Mammary epithelial cell (primary cell): Measurements from ENCODE around the gene PKHD1.

ENCODE experiments used
- EZH2 ChIP-seq: IDR thresholded peaks from 2 replicates; pipeline ENCODE4 v1.6.1; 2012; ENCODE audit warnings: low read length, inconsistent platforms, borderline replicate concordance
- TF ChIP-seq, protein P1 (sequence below), 2 donors: IDR thresholded peaks in 1 of 2; conservative IDR thresholded peaks in 1 of 2; 2 replicates each; pipeline ENCODE4 v1.5.1; 2011 to 2012; ENCODE audit warnings: inconsistent platforms in 2 of 2, low read length in 2 of 2, mild to moderate bottlenecking in 2 of 2, control low read depth in 1 of 2, low read depth in 1 of 2; ENCODE audit not compliant: insufficient read depth in 1 of 2; ENCODE audit errors: extremely low read depth in 1 of 2

DNA sequence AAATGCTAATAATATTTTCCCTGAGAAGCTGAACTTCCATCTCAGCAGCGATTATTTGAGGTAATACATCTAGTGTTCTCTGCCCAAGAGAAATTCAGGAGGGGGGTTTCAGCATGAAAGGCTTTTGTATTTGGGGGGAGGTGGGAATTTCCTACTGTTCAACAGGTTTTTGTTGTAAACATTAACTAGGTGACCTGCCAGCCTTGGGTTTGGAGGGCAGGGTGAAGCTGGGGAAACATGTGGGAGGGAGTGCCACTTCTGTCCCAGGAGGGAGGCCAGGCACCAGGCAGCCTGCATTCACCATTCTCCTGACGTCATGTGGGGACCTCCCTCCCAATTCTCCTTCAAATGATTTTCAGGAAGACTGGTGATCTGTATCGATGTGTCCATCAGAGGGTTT lies 37.7 kb upstream of the PKHD1 start:
- TF ChIP-seq, protein P1, sequence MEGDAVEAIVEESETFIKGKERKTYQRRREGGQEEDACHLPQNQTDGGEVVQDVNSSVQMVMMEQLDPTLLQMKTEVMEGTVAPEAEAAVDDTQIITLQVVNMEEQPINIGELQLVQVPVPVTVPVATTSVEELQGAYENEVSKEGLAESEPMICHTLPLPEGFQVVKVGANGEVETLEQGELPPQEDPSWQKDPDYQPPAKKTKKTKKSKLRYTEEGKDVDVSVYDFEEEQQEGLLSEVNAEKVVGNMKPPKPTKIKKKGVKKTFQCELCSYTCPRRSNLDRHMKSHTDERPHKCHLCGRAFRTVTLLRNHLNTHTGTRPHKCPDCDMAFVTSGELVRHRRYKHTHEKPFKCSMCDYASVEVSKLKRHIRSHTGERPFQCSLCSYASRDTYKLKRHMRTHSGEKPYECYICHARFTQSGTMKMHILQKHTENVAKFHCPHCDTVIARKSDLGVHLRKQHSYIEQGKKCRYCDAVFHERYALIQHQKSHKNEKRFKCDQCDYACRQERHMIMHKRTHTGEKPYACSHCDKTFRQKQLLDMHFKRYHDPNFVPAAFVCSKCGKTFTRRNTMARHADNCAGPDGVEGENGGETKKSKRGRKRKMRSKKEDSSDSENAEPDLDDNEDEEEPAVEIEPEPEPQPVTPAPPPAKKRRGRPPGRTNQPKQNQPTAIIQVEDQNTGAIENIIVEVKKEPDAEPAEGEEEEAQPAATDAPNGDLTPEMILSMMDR (conservative IDR thresholded peaks at IDR 0.05 in 1 of 2, IDR thresholded peaks at IDR 0.05 in 1 of 2; ENCODE audit: extremely low read depth in 1 of 2, insufficient read depth in 1 of 2, low read depth in 1 of 2, low read length in 2 of 2), result no peak
- no peak for TF ChIP-seq EZH2
